KG1 (cell line): ENCODE measurements around the gene RAB3A.
"Not testable (repeated sequence)": the region's sequence is repeated elsewhere in the genome, so short reads cannot be mapped to it uniquely, and the experiment has no call there.

Source experiments
- DNase-seq: peaks from one replicate; lab custom pipeline; 2025; lab: John Stamatoyannopoulos, UW

The RAB3A gene

GRCh38 chr19:18223860-18224524 lies 20.1 kb upstream of the RAB3A start:
- DNase-seq: no peak

GRCh38 chr19:18221815-18222725 lies 18.2 kb upstream of the RAB3A start:
- DNase-seq: no peak

GRCh38 chr19:18220632-18221275 lies 16.9 kb upstream of the RAB3A start:
- no peak for DNase-seq

- no peak for DNase-seq
These were observed 16.2 kb upstream of the RAB3A start for GRCh38 chr19:18219911-18220631.

GRCh38 chr19:18218600-18218999 lies 14.8 kb upstream of the RAB3A start:
- no peak for DNase-seq

GRCh38 chr19:18218159-18218558 lies 14.3 kb upstream of the RAB3A start:
- DNase-seq: no peak

GRCh38 chr19:18216789-18217188 lies 12.9 kb upstream of the RAB3A start:
- DNase-seq: no peak

- DNase-seq: no peak
These were observed 11.1 kb upstream of the RAB3A start for GRCh38 chr19:18214779-18215433.

- DNase-seq: no peak
These were observed 7.8 kb upstream of the RAB3A start for GRCh38 chr19:18211683-18212082.

GRCh38 chr19:18209912-18210311 lies 6.1 kb upstream of the RAB3A start:
- not testable (repeated sequence) for DNase-seq

- DNase-seq: no peak
These were observed 4.5 kb upstream of the RAB3A start for GRCh38 chr19:18208098-18208951.

- DNase-seq: no peak
These were observed 2.2 kb upstream of the RAB3A start for GRCh38 chr19:18206018-18206417.

- peak; percentile 29 for DNase-seq
These were observed 1.5 kb upstream of the RAB3A start for GRCh38 chr19:18205200-18205892.

- no peak for DNase-seq
These were observed 755 bp upstream of the RAB3A start for GRCh38 chr19:18204394-18205199.

GRCh38 chr19:18203408-18203862 lies 407 bp downstream of the RAB3A start:
- no peak for DNase-seq

GRCh38 chr19:18202778-18203407 lies 949 bp downstream of the RAB3A start:
- DNase-seq: no peak

GRCh38 chr19:18202397-18202777 lies 1.5 kb downstream of the RAB3A start:
- DNase-seq: no peak

GRCh38 chr19:18198374-18198773 lies 5.5 kb downstream of the RAB3A start:
- DNase-seq: no peak

- DNase-seq: no peak
These were observed 5.9 kb downstream of the RAB3A start for GRCh38 chr19:18197941-18198340.
